Amniotic stem cell (primary cell): Measurements from ENCODE around the gene PHC1.
"Not testable (repeated sequence)": the region's sequence is repeated elsewhere in the genome, so short reads cannot be mapped to it uniquely, and the experiment has no call there.

Experiments
- DNase-seq: peaks from one replicate; lab custom pipeline; 2025; lab: John Stamatoyannopoulos, UW

PHC1 gene

DNA sequence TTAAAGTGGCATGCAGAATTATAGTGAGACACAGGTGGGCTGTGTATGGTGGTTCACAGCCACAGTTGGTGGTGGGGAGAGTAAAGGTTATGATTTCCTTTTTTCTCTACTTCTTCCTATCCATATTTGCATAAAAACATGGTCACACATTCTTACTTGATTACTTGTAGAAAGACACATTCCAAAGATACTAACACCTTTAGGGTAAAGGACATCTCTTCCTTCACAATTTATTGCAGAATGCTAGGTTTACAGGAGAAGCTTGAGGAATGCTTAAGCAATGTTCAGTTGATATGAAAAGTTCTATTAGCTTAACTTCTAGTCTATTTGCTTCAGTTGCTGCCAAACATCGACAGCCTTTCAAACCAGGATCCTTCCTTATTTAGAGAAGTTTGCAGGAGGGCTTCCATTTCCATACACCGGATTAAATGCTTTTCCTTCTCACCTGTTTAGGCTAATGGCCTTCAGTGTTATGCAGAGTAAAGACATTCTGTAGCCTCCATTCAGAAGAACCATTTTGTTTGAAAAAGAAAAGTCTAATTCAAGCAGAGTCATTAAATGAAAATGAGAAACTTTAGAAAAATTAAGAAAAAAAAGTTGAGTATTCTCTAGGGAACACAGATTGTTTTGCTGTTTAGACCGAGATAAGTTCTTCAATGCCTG lies 2.6 kb upstream of the PHC1 start:
- DNase-seq, result no peak

DNA sequence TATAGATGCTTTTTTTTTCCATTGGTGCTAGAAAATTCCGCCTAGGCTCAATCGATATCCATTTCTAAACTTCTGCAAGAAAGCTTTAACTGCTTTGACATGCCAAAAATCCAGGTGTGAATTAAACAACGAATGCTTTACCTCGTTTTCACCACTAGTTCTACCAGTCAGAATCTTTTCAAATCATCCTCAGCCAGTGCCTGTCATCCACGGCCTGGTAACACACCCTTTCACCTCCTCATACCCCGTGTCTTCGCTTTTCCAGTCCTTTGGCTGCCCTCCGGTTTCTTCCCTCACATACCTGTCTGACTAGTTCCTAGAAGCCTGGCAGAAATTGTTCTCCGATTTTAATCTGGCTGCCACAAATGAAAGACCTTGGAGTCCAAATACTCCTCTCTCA lies 1.4 kb upstream of the PHC1 start:
- no peak for DNase-seq

DNA sequence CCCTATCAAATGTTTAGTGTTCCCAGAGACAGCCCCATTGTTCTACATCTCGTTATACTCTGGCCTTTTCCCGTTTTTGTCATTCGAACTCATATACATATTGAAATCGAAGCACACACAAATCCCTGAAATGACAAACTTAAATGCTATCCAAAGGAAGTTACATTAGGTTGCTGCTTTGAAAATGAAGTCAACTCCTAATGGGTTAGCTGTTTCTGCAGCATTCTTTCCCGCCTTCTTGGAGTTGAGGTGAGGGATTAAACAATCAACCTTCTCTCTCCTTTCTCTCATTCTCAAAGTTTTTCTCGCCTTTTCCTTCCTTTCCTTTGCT lies 642 bp upstream of the PHC1 start:
- DNase-seq, result no peak

DNA sequence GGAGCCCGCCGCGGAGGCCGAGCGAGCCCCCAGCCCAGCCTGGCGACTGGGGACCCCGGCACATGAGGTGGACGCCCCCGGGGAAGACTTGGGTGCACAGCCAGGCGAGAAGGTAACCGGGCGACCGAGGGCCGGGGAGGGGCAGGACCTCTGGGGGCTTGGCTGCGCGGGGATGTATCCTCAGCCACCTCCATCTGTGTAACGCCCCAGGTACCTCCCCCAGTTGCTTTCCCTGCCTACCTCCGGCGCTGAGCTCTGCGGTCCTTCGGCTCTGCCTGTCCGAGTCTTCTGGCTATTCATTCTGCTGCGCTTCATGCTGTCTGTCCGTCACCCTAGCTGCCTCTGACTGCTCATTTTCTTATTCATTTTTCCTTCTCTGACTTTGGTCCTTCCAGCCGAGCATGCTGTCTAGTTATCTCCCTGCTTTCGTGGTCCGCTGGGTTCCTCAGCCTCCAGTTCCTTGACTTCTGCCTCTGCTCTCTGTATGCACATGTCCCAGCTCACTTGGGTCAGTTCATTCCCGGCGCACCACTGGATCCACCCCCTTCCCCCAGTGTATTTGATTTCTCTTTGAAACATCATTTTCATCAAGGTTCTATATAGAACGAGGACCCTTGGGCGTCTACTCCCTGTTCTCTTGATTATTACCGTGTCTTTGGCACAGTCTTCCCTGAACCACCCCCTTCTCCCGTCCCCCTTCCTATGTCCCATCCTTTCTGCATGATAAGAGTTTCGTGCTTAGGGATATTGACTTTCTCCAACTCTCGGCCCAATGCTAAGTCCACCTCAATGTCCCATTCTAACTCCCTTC lies 612 bp downstream of the PHC1 start:
- no peak for DNase-seq

DNA sequence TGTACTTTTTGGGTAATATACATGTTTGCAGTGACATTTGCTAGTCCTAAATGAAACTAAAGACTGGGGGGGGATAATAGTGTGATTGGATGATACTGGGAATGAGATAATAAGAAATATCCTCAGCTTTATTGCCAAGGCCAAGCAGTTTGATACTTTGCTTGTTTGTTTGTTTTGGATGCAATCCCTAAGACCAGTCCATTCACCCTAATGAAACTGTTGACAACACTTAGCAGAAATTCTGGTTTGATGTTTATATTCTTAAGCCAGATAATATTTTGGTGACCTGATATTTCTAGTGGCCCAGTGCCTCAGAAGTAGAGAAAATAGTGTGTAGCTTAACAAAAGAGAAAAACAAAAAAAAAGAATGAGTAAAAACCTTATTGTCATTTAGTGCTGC lies 1.8 kb downstream of the PHC1 start:
- DNase-seq, result no peak

DNA sequence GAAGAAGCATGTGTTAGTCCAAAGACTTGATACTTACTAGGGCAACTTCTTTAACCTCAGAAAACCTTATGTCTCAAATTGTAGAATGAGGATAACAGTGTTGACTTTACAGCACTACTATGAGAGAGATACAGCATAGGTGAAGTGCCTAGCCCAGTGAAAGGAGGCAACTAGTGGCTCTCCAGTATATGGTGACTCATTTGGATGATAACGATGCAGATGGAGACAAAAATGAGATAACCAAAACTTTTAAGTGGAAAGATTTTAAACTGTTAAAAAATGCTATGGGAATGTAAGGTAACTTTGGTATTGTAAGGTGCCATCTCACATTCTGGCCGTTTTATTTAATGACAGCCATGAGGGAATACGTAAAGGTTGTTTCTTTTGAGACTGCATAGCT lies 2.7 kb downstream of the PHC1 start:
- DNase-seq, result no peak

DNA sequence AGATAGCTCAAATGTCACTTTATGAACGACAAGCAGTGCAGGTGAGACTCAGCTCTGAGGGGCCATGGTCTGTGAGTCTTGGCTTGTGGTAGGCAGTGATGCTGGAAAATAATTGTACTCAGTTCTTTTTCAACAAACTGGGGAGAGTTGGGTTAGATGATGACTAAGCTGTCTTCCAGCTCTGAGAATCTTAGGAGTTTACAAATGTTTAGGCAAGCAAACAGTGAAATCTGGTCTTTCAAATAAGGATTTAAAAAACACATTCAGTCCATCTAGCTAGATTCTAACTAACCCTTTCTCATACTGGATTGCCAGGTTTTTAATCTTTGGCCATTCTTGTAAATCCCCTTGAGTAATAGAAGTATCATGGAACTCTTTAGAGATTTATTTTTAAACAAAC lies 3.4 kb downstream of the PHC1 start:
- DNase-seq, result no peak

DNA sequence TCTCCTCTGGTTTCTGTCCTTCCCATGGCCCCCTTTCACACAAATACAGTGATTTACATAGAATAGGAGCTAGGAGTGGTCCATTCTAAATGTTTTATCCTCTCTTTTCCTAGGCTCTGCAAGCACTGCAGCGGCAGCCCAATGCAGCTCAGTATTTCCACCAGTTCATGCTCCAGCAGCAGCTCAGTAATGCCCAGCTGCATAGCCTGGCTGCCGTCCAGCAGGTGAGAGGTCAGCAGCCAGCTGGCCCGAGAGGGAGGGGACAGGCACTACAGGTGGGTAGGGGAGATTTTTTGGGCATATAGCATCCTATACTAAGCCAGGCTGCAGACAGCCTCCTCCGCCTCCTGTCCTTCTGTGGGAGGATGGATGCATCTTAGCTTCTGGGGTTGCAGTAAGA lies 5.3 kb downstream of the PHC1 start:
- not testable (repeated sequence) for DNase-seq

DNA sequence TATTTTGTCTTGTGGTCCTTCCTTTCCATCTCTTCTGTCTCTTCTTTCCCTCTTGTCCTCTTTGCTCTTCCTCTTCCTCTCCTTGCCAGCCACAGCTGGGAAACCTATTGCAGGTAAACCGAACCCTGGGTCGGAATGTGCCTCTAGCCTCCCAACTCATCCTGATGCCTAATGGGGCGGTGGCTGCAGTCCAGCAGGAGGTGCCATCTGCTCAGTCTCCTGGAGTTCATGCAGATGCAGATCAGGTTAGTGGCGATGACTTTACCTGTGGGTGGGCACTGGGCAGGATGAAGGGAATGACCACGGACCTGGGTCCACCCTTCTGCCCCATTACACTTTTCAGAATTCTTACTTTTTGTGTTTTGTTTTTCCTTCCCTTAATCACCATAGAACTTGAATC lies 8.2 kb downstream of the PHC1 start:
- DNase-seq, result no peak

DNA sequence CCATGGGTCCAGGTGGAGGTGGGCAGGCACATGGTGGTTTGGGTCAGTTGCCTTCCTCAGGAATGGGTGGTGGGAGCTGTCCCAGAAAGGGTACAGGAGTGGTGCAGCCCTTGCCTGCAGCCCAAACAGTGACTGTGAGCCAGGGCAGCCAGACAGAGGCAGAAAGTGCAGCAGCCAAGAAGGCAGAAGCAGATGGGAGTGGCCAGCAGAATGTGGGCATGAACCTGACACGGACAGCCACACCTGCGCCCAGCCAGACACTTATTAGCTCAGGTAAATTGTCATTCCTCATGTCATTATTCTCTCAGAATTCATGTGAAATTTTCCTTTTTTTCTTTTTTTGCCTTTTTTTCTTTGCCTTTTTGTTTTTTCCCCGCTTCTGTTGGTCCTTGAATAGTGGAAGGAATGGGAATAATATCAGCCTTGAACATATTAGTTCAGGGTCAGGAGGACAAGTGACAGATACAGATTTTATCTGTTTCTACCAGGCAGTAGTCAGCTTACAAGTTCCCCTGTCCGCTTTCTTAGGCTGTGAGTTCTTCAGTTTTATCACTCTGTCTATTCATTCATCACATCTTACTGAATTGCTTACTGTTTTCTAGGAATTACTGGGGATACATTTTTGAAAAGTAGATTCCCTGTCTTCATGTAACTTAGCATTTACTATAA lies 16.5 kb downstream of the PHC1 start:
- DNase-seq, result not testable (repeated sequence)

DNA sequence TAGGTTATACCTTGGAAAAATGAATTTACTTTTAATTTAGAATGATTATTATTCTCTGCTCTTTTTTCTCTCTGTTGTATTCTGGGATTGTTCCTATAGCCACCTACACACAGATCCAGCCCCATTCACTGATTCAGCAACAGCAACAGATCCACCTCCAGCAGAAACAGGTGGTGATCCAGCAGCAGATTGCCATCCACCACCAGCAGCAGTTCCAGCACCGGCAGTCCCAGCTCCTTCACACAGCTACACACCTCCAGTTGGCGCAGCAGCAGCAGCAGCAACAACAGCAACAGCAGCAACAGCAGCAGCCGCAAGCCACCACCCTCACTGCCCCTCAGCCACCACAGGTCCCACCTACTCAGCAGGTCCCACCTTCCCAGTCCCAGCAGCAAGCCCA lies 18.2 kb downstream of the PHC1 start:
- DNase-seq, result not testable (repeated sequence)

DNA sequence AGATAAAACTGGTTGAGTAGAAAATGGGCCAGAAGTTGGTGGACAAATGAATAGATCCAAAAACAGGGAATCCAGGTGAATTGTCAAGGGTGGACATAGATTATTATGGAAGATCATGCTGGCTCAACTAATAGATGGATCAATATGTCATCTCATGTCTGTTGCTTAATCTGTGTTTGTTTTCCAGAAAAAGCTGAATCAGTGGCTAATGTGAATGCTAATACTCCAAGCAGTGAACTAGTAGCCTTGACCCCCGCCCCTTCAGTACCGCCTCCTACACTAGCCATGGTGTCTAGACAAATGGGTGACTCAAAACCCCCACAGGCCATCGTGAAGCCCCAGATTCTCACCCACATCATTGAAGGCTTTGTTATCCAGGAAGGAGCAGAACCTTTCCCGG lies 19.8 kb downstream of the PHC1 start:
- not testable (repeated sequence) for DNase-seq

DNA sequence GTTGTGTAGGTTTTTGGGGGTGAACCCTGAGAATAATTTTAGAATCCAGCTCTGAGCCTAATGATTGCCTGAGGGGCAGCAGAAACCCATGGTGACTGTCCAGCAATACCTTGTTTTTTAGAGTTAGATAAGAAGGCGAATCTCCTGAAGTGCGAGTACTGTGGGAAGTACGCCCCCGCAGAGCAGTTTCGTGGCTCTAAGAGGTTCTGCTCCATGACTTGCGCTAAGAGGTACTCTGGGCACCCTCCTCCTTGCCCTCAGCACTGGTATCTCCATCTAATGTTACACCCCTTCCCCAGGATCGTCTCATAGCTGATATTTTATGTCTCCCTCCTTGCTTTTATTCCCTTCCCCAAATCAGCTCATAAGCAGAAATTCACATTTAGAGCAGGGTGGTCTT lies 22.4 kb downstream of the PHC1 start:
- no peak for DNase-seq

DNA sequence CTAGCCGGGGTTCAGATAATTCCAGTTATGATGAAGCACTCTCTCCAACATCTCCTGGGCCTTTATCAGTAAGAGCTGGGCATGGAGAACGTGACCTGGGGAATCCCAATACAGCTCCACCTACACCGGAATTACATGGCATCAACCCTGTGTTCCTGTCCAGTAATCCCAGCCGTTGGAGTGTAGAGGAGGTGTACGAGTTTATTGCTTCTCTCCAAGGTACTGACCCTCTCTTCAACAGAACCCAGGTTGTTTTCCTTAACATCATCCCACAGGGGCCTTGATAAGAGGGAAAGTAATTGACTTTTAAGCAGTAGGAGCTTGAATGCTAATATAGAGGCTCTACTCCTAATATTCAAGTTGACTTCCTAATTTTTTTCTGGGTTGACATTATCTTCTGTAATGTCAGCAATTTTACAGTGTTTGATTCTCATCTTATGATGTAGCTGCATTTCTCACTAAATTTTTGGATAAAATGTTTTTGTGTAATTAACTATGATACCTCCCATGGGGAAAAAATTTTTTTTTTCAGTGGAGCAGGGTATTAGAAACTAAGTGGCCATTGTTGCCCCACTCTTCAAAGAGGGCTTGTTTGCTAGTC lies 23.6 kb downstream of the PHC1 start:
- DNase-seq, result not testable (repeated sequence)

DNA sequence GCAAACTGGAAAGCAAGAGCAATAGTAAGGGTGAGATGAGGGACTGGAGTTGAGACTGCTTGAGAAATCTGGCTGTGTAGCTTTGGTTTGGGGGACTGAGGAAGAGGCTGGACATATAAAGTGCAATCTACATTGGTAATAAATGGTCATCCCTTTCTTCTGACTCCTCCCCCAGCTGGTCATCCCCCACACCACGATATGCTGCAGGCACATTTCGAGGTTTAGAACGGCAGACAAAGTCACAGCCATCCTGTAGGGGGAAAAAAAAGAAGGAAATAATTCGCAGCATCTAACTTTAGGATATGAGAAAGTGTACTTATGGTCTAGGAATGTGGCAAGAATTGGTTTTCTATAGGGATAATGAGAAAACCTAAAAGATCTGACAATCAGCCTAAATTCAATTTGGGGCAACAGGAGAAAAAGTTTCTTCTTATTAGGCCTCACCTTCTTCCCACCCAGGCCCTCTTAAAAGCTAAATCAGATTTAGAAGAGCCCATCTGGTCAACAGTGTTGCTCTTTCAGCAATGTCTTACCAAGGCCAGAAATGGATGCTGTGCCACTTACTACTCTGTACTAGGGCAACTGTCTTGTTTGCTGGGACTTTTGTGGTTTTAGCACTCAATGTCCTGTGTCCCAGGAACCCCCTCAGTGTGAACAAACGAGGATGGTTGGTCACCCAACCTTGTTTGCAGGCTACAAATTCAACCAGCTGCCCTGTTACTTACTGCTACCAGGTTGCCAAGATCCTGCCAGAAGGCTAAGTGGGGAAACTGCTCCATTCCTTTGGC lies 27.6 kb downstream of the PHC1 start:
- DNase-seq, result no peak

DNA sequence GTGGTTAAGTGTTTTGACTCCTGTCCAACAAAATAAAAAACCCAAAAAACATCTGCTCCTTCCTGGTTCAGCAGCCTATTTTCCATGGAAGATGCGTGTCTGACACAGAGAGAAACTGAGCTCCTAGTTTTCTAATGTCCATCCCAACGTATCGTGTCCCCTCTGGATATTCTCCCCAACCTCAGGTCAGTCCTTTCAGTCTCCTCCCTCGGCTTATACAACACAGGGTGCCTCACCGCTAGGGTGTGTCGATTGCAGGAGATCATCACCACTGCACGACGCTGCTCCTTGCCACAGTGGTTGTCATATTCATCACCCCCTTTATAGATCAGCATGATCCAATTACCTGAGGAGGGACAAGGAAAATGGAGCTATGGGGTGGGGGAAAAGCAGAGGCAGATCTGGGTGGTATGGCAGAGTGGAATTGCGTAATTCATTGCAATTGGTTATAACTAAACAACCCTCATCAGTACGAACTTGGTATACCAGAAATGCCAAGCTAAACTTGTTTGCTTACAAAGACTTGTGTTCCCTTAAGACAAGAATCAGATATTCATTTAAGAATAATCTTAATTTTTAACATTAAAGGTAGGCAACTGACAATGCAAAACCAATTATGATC lies 29.4 kb downstream of the PHC1 start:
- no peak for DNase-seq

DNA sequence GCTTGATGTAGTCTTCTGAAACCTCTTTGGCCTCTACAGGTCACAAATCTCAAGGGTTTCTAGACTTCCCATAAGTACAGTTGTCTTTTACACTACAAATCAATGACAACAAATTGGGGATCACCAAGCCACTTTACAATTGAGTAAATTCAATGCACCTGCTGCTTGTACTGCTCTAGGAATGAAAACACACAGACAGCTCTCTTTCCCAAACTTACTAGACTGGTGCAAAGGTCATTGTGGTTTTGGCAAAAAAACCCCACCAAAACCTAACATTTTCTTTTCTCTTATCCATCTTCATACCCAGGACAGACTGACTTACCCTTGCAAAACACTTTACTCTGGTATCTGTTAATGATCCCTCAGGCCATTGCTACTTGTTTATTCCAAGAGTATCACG lies 32.4 kb downstream of the PHC1 start:
- no peak for DNase-seq

DNA sequence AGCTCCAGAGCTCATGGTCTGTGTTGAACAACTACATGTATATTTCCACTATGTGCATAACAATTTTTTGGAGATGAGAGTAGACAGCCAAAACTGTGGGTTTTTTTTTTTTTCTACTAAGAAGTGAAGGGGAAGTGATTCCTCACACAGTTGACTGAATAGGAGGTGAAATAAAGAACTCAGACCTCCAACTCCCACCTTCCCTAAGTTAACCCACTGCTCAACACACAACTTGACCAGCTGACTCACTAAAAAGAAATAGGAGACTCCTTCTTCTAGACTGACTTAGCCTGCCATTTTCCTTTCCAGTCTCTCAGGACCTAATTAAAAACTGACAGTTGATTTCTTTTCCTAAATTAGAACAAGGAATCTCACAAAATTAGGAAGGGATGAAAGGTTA lies 33.4 kb downstream of the PHC1 start:
- no peak for DNase-seq

DNA sequence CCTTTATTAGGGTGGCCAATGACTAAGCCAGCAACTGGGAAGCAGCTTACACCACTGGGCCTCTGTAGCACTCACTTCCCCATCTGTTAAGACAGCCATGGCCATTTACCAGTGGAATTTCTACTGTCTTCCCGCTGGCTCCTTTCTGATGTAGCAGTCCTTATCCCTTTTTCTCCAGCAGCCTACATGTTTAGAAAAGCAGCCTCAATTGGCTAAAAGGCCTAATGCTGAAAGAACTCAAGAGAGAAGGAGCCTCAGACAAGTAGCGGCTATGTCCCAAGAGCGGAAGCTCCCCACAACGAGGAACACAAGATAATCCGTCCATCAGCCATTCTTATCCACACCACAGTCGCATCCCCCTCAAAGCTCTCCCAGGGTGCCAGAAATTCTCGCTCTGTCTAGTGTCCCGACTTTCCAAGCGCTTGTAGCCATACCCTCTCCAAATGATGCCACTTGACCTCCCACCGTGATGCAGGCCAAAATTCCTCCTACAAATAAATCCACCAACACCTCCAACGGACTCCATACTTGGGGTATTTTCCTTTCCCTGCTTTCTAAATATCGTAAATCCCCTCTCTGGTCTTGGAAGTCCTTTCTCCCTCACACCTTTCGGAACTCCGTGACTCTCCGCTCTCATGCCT lies 34.5 kb downstream of the PHC1 start:
- DNase-seq, result peak; percentile 36

DNA sequence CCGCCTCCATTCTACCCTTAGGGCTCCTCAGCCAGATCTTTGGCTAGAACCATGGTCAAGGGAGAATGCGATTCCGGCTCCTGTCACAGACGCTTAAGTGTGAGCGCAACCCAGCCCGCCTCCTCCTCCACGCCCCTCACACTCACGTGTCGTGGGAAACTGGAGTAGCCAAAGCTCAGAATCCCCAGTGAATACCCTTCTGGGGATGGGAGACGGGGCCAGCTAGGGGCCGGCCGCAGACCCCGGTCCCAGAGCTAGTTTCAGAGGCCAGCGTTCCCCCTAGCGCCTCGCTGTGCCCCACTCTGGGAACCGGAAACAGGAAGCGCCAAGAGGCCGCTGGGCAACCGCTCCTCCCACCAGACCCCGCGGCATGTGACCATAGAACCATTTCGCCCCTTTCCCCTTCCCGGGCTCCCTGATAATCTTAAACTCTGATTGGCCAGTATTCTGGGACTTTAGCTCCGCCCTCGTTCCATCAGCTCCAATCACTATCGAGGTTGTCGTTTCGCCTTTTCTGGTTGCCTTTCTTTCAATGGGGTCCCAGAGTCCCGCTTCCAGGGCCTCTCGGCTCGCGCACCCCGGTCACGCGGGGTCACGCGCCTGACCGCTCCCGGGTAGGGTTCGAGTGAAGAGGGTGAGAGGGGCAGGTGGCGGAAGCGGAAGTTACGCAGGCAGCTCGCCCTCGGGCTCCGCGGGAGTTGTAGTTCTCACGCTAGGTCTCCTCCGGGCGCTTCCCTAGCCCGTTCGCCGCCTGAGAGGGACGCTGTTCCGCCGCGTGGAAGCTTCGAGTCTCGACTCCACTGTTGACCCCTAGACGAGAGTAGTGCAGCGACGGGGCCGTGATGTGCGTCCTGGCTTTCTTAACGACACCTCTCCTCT lies 35.3 kb downstream of the PHC1 start, which contains the start of gene M6PR:
M6PR (minus strand) TSS at position 304 of the 879 bp plus-strand sequence. CDS start 3,241 bp downstream, outside the sequence.
- DNase-seq, result peak; percentile 95
